GM13977 (cell line): ENCODE measurements around the gene CHMP4B.

ENCODE experiments used
- DNase-seq: peaks from one replicate; pipeline ENCODE4 v3.0.0; 2012; ENCODE audit warnings: low spot score
- in situ Hi-C: fragments of 300-500 bp; cut with MboI; formaldehyde crosslinking; loops from one replicate; pipeline ENCODE4 v1.12.0; 2022; ENCODE audit warnings: low sequenced_read_pairs, low pct_unique_long_range_greater_than_20kb, mixed read lengths, inconsistent platforms; ENCODE audit not compliant: unreplicated experiment
- TF ChIP-seq, protein P1 (sequence below): IDR thresholded peaks from 2 replicates; pipeline ENCODE4 v1.5.1; 2012; ENCODE audit warnings: mild to moderate bottlenecking, control low read depth; ENCODE audit not compliant: insufficient read depth; ENCODE audit errors: extremely low read depth, missing control alignments

CHMP4B gene

DNA sequence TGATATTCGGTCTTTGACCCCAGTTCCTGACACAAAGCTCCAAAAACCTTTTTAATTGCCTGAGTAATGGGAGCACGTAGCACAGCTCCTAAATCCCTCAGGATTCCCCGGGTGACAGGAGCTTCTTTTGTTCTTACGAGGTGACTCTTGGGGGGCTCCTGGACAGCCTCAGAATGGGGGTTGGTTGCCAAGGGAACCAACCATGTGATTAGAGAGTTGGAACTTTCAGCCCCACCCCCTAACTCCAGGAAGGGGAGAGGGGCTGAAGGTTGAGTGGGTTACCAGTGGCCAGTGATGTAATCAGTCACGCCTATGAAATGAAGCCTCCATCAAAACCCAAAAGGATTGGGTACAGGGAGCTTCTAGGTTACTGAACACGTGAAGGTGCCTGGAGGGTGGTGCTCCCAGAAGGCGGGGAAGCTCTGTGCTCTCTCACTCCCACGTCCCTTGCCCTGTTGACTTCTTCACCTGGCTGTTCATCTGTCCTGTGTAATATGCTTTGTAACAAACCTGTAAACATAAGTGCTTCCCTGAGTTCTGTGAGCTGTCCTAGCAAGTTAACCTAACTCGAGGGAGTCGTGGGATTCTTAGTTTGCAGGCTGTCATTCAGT lies 89.5 kb downstream of the CHMP4B start:
- no peak for DNase-seq
- in situ Hi-C loops = no loop called here

GRCh38 chr20:33901132-33901523 lies 90.0 kb downstream of the CHMP4B start:
- no peak for DNase-seq
- in situ Hi-C loops = no loop called here
- TF ChIP-seq, protein P1, sequence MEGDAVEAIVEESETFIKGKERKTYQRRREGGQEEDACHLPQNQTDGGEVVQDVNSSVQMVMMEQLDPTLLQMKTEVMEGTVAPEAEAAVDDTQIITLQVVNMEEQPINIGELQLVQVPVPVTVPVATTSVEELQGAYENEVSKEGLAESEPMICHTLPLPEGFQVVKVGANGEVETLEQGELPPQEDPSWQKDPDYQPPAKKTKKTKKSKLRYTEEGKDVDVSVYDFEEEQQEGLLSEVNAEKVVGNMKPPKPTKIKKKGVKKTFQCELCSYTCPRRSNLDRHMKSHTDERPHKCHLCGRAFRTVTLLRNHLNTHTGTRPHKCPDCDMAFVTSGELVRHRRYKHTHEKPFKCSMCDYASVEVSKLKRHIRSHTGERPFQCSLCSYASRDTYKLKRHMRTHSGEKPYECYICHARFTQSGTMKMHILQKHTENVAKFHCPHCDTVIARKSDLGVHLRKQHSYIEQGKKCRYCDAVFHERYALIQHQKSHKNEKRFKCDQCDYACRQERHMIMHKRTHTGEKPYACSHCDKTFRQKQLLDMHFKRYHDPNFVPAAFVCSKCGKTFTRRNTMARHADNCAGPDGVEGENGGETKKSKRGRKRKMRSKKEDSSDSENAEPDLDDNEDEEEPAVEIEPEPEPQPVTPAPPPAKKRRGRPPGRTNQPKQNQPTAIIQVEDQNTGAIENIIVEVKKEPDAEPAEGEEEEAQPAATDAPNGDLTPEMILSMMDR = no peak

More for the DNA sequence above, 89.5 kb downstream of the CHMP4B start:
- TF ChIP-seq, protein P1 = no peak

DNA sequence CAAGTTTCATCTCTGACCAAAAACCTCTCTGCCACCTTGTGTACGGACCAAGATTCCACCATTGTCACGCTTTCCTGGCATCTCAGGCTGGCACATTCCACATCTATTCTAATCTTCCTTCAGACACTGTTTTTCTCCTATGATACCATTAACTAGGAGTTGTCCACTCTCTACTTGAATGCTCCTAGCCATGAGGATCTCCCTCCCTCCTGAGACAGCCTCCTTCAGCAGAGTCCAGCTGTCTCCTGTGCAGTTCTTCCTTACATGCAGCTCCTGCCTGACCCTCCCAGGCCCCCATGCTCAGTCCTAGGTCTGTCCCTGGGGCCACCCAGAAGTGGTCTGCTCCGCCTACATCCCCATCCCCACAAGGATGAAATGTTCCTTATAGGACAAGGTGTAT lies 90.9 kb downstream of the CHMP4B start:
- in situ Hi-C loops = no loop called here
- no peak for DNase-seq
- TF ChIP-seq, protein P1 = no peak
